Stomach (tissue), 4 donors: Measurements from ENCODE around the gene SERPINB11.

Source experiments
- EP300 ChIP-seq: sonication (generic); formaldehyde crosslinking; IDR thresholded peaks from one replicate; pipeline ENCODE4 v1.6.1; 2017; ENCODE audit warnings: antibody characterized with exemption
- POLR2A ChIP-seq, 4 donors: fragments of 450-650 bp; IDR thresholded peaks; one replicate each; pipeline ENCODE4 v1.6.1; 2016; ENCODE audit warnings: antibody characterized with exemption in 4 of 4, control low read depth in 2 of 4, mild to moderate bottlenecking in 1 of 4, moderate library complexity in 1 of 4
- TF ChIP-seq, protein P1 (sequence below), 7 experiments: fragments of 450-650 bp in 4 of 7; fragments of 200-600 bp in 3 of 7; sonication (generic) in 3 of 7; IDR thresholded peaks; one replicate each; pipeline ENCODE4 v1.5.1; 2016 to 2019; ENCODE audit warnings: antibody characterized with exemption in 7 of 7, control low read depth in 2 of 7, mild to moderate bottlenecking in 1 of 7

GRCh38 chr18:63683890-63684289 lies 18.9 kb upstream of the SERPINB11 start:
- TF ChIP-seq, protein P1, sequence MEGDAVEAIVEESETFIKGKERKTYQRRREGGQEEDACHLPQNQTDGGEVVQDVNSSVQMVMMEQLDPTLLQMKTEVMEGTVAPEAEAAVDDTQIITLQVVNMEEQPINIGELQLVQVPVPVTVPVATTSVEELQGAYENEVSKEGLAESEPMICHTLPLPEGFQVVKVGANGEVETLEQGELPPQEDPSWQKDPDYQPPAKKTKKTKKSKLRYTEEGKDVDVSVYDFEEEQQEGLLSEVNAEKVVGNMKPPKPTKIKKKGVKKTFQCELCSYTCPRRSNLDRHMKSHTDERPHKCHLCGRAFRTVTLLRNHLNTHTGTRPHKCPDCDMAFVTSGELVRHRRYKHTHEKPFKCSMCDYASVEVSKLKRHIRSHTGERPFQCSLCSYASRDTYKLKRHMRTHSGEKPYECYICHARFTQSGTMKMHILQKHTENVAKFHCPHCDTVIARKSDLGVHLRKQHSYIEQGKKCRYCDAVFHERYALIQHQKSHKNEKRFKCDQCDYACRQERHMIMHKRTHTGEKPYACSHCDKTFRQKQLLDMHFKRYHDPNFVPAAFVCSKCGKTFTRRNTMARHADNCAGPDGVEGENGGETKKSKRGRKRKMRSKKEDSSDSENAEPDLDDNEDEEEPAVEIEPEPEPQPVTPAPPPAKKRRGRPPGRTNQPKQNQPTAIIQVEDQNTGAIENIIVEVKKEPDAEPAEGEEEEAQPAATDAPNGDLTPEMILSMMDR (IDR thresholded peaks at IDR 0.05): no peak
- TF ChIP-seq POLR2A (IDR thresholded peaks at IDR 0.05) (no peak), EP300 (no peak)
